Right lobe of liver (tissue), 4 donors: ENCODE data around the gene CRTAC1.

Experiments
- CTCF ChIP-seq, 4 donors: fragments of 200-600 bp in 3 of 4; fragments of 450-650 bp in 1 of 4; IDR thresholded peaks; one replicate each; pipeline versions ENCODE4 v1.5.1 to v1.8.0; 2016 to 2022; ENCODE audit warnings: antibody characterized with exemption in 4 of 4, mild to moderate bottlenecking in 2 of 4
- POLR2A ChIP-seq: fragments of 450-650 bp; IDR thresholded peaks from one replicate; pipeline ENCODE4 v1.6.1; 2017; ENCODE audit warnings: antibody characterized with exemption, mild to moderate bottlenecking
- donor health status: DM: no; HTN: no; CAD: no.
- donor health status: DM: no; HTN: no; CAD: no.
- donor health status: DM: no; HTN: yes; CAD: no.

- no peak for TF ChIP-seq CTCF (IDR thresholded peaks at IDR 0.05)
- no peak for TF ChIP-seq POLR2A
Measured at GRCh38 chr10:97911217-97911616, 119.2 kb downstream of the CRTAC1 start.
